SK-N-SH treated with all-trans-retinoic acid at 6 μM for 48 hours (cell line): ENCODE results near the gene YIF1A.

ENCODE experiments used
- CSDC2 ChIP-seq: fragments of 250-450 bp; sonication (Bioruptor Pico); IDR thresholded peaks from 2 replicates; pipeline ENCODE4 v1.5.0; 2020; ENCODE audit warnings: mild to moderate bottlenecking, moderate library complexity
- CSRNP3 ChIP-seq: fragments of 250-450 bp; sonication (Bioruptor Pico); IDR thresholded peaks from 2 replicates; pipeline ENCODE4 v1.5.1; 2021; ENCODE audit warnings: mild to moderate bottlenecking, moderate library complexity
- GLIS3 ChIP-seq: fragments of 250-450 bp; sonication (Bioruptor Pico); IDR thresholded peaks from 2 replicates; pipeline ENCODE4 v1.5.0; 2020; ENCODE audit warnings: mild to moderate bottlenecking, moderate library complexity
- PATZ1 ChIP-seq: fragments of 250-450 bp; sonication (Bioruptor Pico); IDR thresholded peaks from 2 replicates; pipeline ENCODE4 v1.8.0; 2020; ENCODE audit warnings: mild to moderate bottlenecking, moderate library complexity, borderline replicate concordance
- POU6F1 ChIP-seq: fragments of 250-450 bp; sonication (Bioruptor Pico); IDR thresholded peaks from 2 replicates; pipeline ENCODE4 v1.8.0; 2021; ENCODE audit warnings: low read depth, mild to moderate bottlenecking, moderate library complexity, borderline replicate concordance
- PPARA ChIP-seq: fragments of 250-450 bp; sonication (Bioruptor Pico); IDR thresholded peaks from 2 replicates; pipeline ENCODE4 v1.5.0; 2020; ENCODE audit warnings: mild to moderate bottlenecking, borderline replicate concordance
- RARB ChIP-seq: fragments of 250-450 bp; sonication (Bioruptor Pico); IDR thresholded peaks from 2 replicates; pipeline ENCODE4 v1.8.0; 2021; ENCODE audit warnings: mild to moderate bottlenecking, moderate library complexity
- TCF4 ChIP-seq: fragments of 250-450 bp; sonication (Bioruptor Pico); IDR thresholded peaks from 2 replicates; pipeline ENCODE4 v1.8.0; 2021; ENCODE audit warnings: mild to moderate bottlenecking, moderate library complexity, borderline replicate concordance
- ZFP3 ChIP-seq: fragments of 250-450 bp; sonication (Bioruptor Pico); IDR thresholded peaks from 2 replicates; pipeline ENCODE4 v1.5.0; 2020; ENCODE audit warnings: mild to moderate bottlenecking, moderate library complexity
- ZFP30 ChIP-seq: fragments of 450-650 bp; formaldehyde crosslinking; IDR thresholded peaks from 2 replicates; pipeline ENCODE4 v1.5.0; 2022; ENCODE audit warnings: mild to moderate bottlenecking, moderate library complexity

- TF ChIP-seq TCF4 (CRISPR knock-in tag) (no peak), CSDC2 (no peak), RARB (CRISPR knock-in tag) (no peak), ZFP3 (no peak), ZFP30 (no peak), POU6F1 (no peak), PATZ1 (CRISPR knock-in tag) (no peak), CSRNP3 (no peak), GLIS3 (CRISPR knock-in tag) (no peak), PPARA (CRISPR knock-in tag) (no peak)
Measured at GRCh38 chr11:66264914-66265313, 24.0 kb downstream of the YIF1A start.
